ENCODE results near the gene OR2T27.
"Not testable (repeated sequence)": the region's sequence is repeated elsewhere in the genome, so short reads cannot be mapped to it uniquely, and the experiment has no call there.

The OR2T27 gene

GRCh38 chr1:248686815-248687214, 31.5 kb upstream of the OR2T27 start:
- ATAC-seq (ENCODE audit: insufficient read depth, low read depth): peak; percentile 76

DNA sequence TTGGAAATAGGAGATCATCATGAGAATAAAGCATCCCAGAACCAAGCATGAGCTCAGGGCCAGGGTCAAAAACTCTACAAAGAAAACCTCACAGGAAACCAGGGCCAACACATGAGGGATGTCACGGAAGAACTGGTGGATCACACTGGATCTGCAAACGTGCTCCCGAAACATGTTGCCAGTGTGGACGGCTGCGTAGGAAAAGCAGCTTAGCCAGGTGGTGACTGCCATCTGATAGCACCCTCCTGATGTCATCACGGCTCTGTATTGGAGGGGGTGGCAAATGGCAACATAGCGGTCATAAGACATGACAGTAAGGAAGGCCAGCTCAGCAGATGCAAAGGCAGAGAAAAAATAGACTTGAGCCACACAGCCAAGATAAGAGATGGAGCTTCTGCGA, 26.3 kb upstream of the OR2T27 start:
- Histone ChIP-seq H4K20me1 (ENCODE audit: insufficient read depth, low read length) (no peaks in the 10 kb centered on the region), H3K4me3 (ENCODE audit: low read depth in 1 of 2, low read length in 2 of 2) (no peak overlapping the region), H3K27me3 (ENCODE audit: insufficient read depth, low read length, poor library complexity) (no peaks in the 10 kb centered on the region), H3K27ac (ENCODE audit: low read length) (no peak overlapping the region), H3K79me2 (ENCODE audit: insufficient read depth, low read length) (no peaks in the 10 kb centered on the region), H3K4me2 (ENCODE audit: insufficient read depth, low read length) (no peak overlapping the region), H3K9ac (ENCODE audit: low read depth, low read length) (no peak overlapping the region), H3K4me1 (ENCODE audit: insufficient read depth, low read length) (no peaks in the 10 kb centered on the region), H3K36me3 (ENCODE audit: insufficient read depth, low read length) (no peaks in the 10 kb centered on the region), H2AFZ (ENCODE audit: low read depth, low read length) (no peak overlapping the region), H3K9me3 (ENCODE audit: insufficient read depth, low read length, severe bottlenecking) (no peaks in the 10 kb centered on the region)
- ATAC-seq (ENCODE audit: insufficient read depth, low read depth) (no peak), DNase-seq (no peak)
- no peak for TF ChIP-seq EZH2 (IDR thresholded peaks at IDR 0.05; ENCODE audit: borderline replicate concordance, low read depth, low read length, severe bottlenecking)
- TF ChIP-seq, protein P1, sequence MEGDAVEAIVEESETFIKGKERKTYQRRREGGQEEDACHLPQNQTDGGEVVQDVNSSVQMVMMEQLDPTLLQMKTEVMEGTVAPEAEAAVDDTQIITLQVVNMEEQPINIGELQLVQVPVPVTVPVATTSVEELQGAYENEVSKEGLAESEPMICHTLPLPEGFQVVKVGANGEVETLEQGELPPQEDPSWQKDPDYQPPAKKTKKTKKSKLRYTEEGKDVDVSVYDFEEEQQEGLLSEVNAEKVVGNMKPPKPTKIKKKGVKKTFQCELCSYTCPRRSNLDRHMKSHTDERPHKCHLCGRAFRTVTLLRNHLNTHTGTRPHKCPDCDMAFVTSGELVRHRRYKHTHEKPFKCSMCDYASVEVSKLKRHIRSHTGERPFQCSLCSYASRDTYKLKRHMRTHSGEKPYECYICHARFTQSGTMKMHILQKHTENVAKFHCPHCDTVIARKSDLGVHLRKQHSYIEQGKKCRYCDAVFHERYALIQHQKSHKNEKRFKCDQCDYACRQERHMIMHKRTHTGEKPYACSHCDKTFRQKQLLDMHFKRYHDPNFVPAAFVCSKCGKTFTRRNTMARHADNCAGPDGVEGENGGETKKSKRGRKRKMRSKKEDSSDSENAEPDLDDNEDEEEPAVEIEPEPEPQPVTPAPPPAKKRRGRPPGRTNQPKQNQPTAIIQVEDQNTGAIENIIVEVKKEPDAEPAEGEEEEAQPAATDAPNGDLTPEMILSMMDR (IDR thresholded peaks at IDR 0.05; ENCODE audit: borderline replicate concordance, extremely low read depth, low read length, poor library complexity, severe bottlenecking): no peak

More at GRCh38 chr1:248686815-248687214, 31.5 kb upstream of the OR2T27 start:
- H3K9ac ChIP-seq (ENCODE audit: low read depth, low read length): no peak overlapping the region
- H3K79me2 ChIP-seq (ENCODE audit: insufficient read depth, low read length): no peaks in the 10 kb centered on the region
- DNase-seq: peak; percentile 19
- no peak overlapping the region for H3K27ac ChIP-seq (ENCODE audit: low read length)
- no peaks in the 10 kb centered on the region for H3K4me1 ChIP-seq (ENCODE audit: insufficient read depth, low read length)
- no peak overlapping the region for H2AFZ ChIP-seq (ENCODE audit: low read depth, low read length)
- H3K4me3 ChIP-seq (ENCODE audit: low read depth in 1 of 2, low read length in 2 of 2): no peak overlapping the region
- TF ChIP-seq EZH2 (IDR thresholded peaks at IDR 0.05; ENCODE audit: borderline replicate concordance, low read depth, low read length, severe bottlenecking): no peak
- TF ChIP-seq, protein P1 (IDR thresholded peaks at IDR 0.05; ENCODE audit: borderline replicate concordance, extremely low read depth, low read length, poor library complexity, severe bottlenecking): peak; percentile 59
- H3K4me2 ChIP-seq (ENCODE audit: insufficient read depth, low read length): no peak overlapping the region
- H3K27me3 ChIP-seq (ENCODE audit: insufficient read depth, low read length, poor library complexity): no peaks in the 10 kb centered on the region
- no peaks in the 10 kb centered on the region for H3K9me3 ChIP-seq (ENCODE audit: insufficient read depth, low read length, severe bottlenecking)
- no peaks in the 10 kb centered on the region for H3K36me3 ChIP-seq (ENCODE audit: insufficient read depth, low read length)
- H4K20me1 ChIP-seq (ENCODE audit: insufficient read depth, low read length): no peaks in the 10 kb centered on the region

DNA sequence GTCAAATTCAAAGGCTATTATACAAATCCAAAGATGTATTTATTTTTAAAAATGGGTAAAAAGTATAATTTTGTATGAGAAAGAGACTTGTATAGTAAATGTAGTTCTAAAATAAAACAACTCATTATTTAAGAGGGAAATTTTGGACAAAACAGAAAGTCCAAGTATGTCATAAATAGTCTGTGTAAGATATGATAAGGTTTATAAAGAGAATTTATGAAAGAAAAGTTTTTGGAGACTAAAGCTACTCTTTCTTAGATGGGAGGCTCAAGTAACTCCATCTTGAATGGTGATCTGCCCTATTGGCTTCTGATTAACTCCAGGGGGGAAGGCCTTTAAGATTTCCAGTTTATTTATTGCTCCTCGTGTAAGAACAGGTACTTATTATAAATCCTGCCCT, 14.7 kb upstream of the OR2T27 start:
- no peaks in the 10 kb centered on the region for H3K4me1 ChIP-seq (ENCODE audit: insufficient read depth, low read length)
- ATAC-seq (ENCODE audit: insufficient read depth, low read depth) (no peak), DNase-seq (no peak)
- no peak overlapping the region for H2AFZ ChIP-seq (ENCODE audit: low read depth, low read length)
- H3K9ac ChIP-seq (ENCODE audit: low read depth, low read length): no peak overlapping the region
- no peaks in the 10 kb centered on the region for H3K36me3 ChIP-seq (ENCODE audit: insufficient read depth, low read length)
- TF ChIP-seq EZH2 (IDR thresholded peaks at IDR 0.05; ENCODE audit: borderline replicate concordance, low read depth, low read length, severe bottlenecking): no peak
- TF ChIP-seq, protein P1 (IDR thresholded peaks at IDR 0.05; ENCODE audit: borderline replicate concordance, extremely low read depth, low read length, poor library complexity, severe bottlenecking): no peak
- H3K79me2 ChIP-seq (ENCODE audit: insufficient read depth, low read length): no peaks in the 10 kb centered on the region
- H3K9me3 ChIP-seq (ENCODE audit: insufficient read depth, low read length, severe bottlenecking): peaks cover 16% of the 10 kb centered on the region
- no peak overlapping the region for H3K27ac ChIP-seq (ENCODE audit: low read length)
- no peak overlapping the region for H3K4me3 ChIP-seq (ENCODE audit: low read depth in 1 of 2, low read length in 2 of 2)
- no peak overlapping the region for H3K4me2 ChIP-seq (ENCODE audit: insufficient read depth, low read length)
- no peaks in the 10 kb centered on the region for H3K27me3 ChIP-seq (ENCODE audit: insufficient read depth, low read length, poor library complexity)
- no peaks in the 10 kb centered on the region for H4K20me1 ChIP-seq (ENCODE audit: insufficient read depth, low read length)

- ATAC-seq (ENCODE audit: insufficient read depth, low read depth); H3K4me1 ChIP-seq (ENCODE audit: insufficient read depth, low read length); H3K79me2 ChIP-seq (ENCODE audit: insufficient read depth, low read length); H3K27ac ChIP-seq (ENCODE audit: low read length); H3K36me3 ChIP-seq (ENCODE audit: insufficient read depth, low read length); H4K20me1 ChIP-seq (ENCODE audit: insufficient read depth, low read length); H3K27me3 ChIP-seq (ENCODE audit: insufficient read depth, low read length, poor library complexity); H2AFZ ChIP-seq (ENCODE audit: low read depth, low read length); H3K9me3 ChIP-seq (ENCODE audit: insufficient read depth, low read length, severe bottlenecking); DNase-seq; H3K4me3 ChIP-seq (ENCODE audit: low read depth in 1 of 2, low read length in 2 of 2); H3K4me2 ChIP-seq (ENCODE audit: insufficient read depth, low read length); H3K9ac ChIP-seq (ENCODE audit: low read depth, low read length): not testable (repeated sequence)
Measured at GRCh38 chr1:248663453-248664328, 8.4 kb upstream of the OR2T27 start.

DNA sequence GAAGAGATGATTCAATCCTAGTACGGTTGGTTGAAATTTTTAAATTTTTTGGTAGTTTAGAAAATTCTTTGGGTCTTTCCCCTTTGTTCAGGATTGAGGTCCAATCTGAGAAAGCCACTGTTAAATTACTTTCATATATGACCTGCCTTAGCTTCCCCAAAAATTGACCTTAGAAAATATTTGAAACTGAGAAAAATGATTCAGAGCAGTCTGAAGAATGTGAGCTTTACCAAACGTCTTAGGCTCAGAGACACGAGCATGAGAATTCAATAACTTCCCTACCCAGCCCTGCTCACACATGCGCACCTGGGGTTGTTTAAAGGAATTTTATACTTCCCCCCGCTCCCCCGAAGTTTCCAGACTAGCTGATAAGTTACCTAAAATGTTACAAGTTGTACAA, 1.5 kb upstream of the OR2T27 start:
- not testable (repeated sequence) for ATAC-seq (ENCODE audit: insufficient read depth, low read depth); H3K4me2 ChIP-seq (ENCODE audit: insufficient read depth, low read length); H3K79me2 ChIP-seq (ENCODE audit: insufficient read depth, low read length); H4K20me1 ChIP-seq (ENCODE audit: insufficient read depth, low read length); H3K36me3 ChIP-seq (ENCODE audit: insufficient read depth, low read length); H2AFZ ChIP-seq (ENCODE audit: low read depth, low read length); H3K9me3 ChIP-seq (ENCODE audit: insufficient read depth, low read length, severe bottlenecking); H3K27ac ChIP-seq (ENCODE audit: low read length); H3K4me1 ChIP-seq (ENCODE audit: insufficient read depth, low read length); DNase-seq; H3K9ac ChIP-seq (ENCODE audit: low read depth, low read length); H3K4me3 ChIP-seq (ENCODE audit: low read depth in 1 of 2, low read length in 2 of 2); H3K27me3 ChIP-seq (ENCODE audit: insufficient read depth, low read length, poor library complexity)

All from DND-41 (cell line).